Trophoblast cell (in vitro differentiated cells and primary cell): ENCODE data around the gene PRRX1.

Experiments
- DNase-seq, 2 donors: peaks; one replicate each; pipeline ENCODE4 v3.0.0-alpha.2; 2016
- H2AFZ ChIP-seq: 2 replicates; pipeline ENCODE4 v1.6.1; 2013; ENCODE audit warnings: low read length, moderate library complexity, mild to moderate bottlenecking; ENCODE audit not compliant: insufficient read depth, poor library complexity
- H2AK5ac ChIP-seq: 2 replicates; pipeline ENCODE4 v1.6.1; 2013; ENCODE audit warnings: mild to moderate bottlenecking, low read length
- H2BK120ac ChIP-seq: 2 replicates; pipeline ENCODE4 v1.6.1; 2013; ENCODE audit warnings: low read length, mild to moderate bottlenecking, moderate library complexity; ENCODE audit not compliant: insufficient read depth, poor library complexity
- H2BK12ac ChIP-seq: 2 replicates; pipeline ENCODE4 v1.6.1; 2013; ENCODE audit warnings: mild to moderate bottlenecking, low read length, moderate library complexity
- H2BK5ac ChIP-seq: 2 replicates; pipeline ENCODE4 v1.6.1; 2013; ENCODE audit warnings: low read length, low read depth, moderate library complexity, mild to moderate bottlenecking; ENCODE audit not compliant: poor library complexity
- H3K14ac ChIP-seq: 2 replicates; pipeline ENCODE4 v1.6.1; 2013; ENCODE audit warnings: mild to moderate bottlenecking, low read length
- H3K18ac ChIP-seq: 2 replicates; pipeline ENCODE4 v1.6.1; 2013; ENCODE audit warnings: mild to moderate bottlenecking, low read length
- H3K23ac ChIP-seq: 2 replicates; pipeline ENCODE4 v1.6.1; 2013; ENCODE audit warnings: low read length
- H3K27ac ChIP-seq: 2 replicates; pipeline ENCODE4 v1.5.1; 2013; ENCODE audit warnings: low read depth, mild to moderate bottlenecking, inconsistent platforms, low read length, moderate library complexity
- H3K27me3 ChIP-seq: 2 replicates; pipeline ENCODE4 v1.6.1; 2013; ENCODE audit warnings: inconsistent platforms, mild to moderate bottlenecking, low read length, moderate library complexity; ENCODE audit not compliant: insufficient read depth
- H3K36me3 ChIP-seq, 2 experiments: 1 replicate in 1 of 2; 2 replicates in 1 of 2; pipeline ENCODE4 v1.6.1; 2013; ENCODE audit warnings: low read length in 2 of 2, mild to moderate bottlenecking in 2 of 2, moderate library complexity in 1 of 2; ENCODE audit not compliant: insufficient read depth in 2 of 2, control insufficient read depth in 1 of 2
- H3K4ac ChIP-seq: 2 replicates; pipeline ENCODE4 v1.6.1; 2013; ENCODE audit warnings: low read depth, mild to moderate bottlenecking, low read length, moderate library complexity
- H3K4me1 ChIP-seq, 2 experiments: 1 replicate in 1 of 2; 2 replicates in 1 of 2; pipeline ENCODE4 v1.6.1; 2013; ENCODE audit warnings: low read length in 2 of 2, mild to moderate bottlenecking in 2 of 2, moderate library complexity in 1 of 2; ENCODE audit not compliant: insufficient read depth in 2 of 2, control insufficient read depth in 1 of 2
- H3K4me2 ChIP-seq: 2 replicates; pipeline ENCODE4 v1.6.1; 2013; ENCODE audit warnings: inconsistent platforms, mild to moderate bottlenecking, low read length, moderate library complexity
- H3K4me3 ChIP-seq: 2 replicates; pipeline ENCODE4 v1.5.1; 2013; ENCODE audit warnings: mild to moderate bottlenecking, low read depth, low read length, inconsistent platforms
- H3K79me1 ChIP-seq: one replicate; pipeline ENCODE4 v1.6.1; 2013; ENCODE audit warnings: low read length
- H3K79me2 ChIP-seq: 2 replicates; pipeline ENCODE4 v1.6.1; 2013; ENCODE audit warnings: low read length, mild to moderate bottlenecking; ENCODE audit not compliant: control insufficient read depth, insufficient read depth, poor library complexity
- H3K9ac ChIP-seq: 2 replicates; pipeline ENCODE4 v1.6.1; 2013; ENCODE audit warnings: mild to moderate bottlenecking, low read length
- H3K9me3 ChIP-seq: 2 replicates; pipeline ENCODE4 v1.6.1; 2013; ENCODE audit warnings: low read depth, mild to moderate bottlenecking, control low read depth, inconsistent platforms, low read length; ENCODE audit not compliant: insufficient read depth
- H4K12ac ChIP-seq: 2 replicates; pipeline ENCODE4 v1.6.1; 2013; ENCODE audit warnings: low read depth, mild to moderate bottlenecking, low read length, moderate library complexity
- H4K8ac ChIP-seq: 2 replicates; pipeline ENCODE4 v1.6.1; 2013; ENCODE audit warnings: low read depth, mild to moderate bottlenecking, low read length, moderate library complexity
- H4K91ac ChIP-seq: one replicate; pipeline ENCODE4 v1.6.1; 2013; ENCODE audit warnings: low read depth, mild to moderate bottlenecking, low read length, moderate library complexity
- WGBS: extraction: QIAGEN DNeasy Blood & Tissue Kit; methylation state at CpG from one replicate; pipeline ENCODE4 v1.1.7; 2013; ENCODE audit warnings: missing lambda C conversion rate; ENCODE audit not compliant: insufficient read length, insufficient coverage; ENCODE audit errors: extremely low coverage; 5-methylcytosine and 5-hydroxymethylcytosine counted together

The PRRX1 gene

GRCh38 chr1:170716835-170717429 lies 53.0 kb downstream of the PRRX1 start:
- Histone ChIP-seq H4K91ac (no peak overlapping the region), H3K4me1 (no peaks in the 10 kb centered on the region), H3K4ac (no peak overlapping the region), H4K12ac (no peak overlapping the region), H3K27ac (no peak overlapping the region), H3K79me2 (peaks cover 1% of the 10 kb centered on the region), H3K4me3 (no peak overlapping the region), H3K14ac (no peak overlapping the region), H2BK5ac (no peak overlapping the region), H2BK120ac (no peak overlapping the region), H3K23ac (no peak overlapping the region), H3K9ac (no peak overlapping the region), H4K8ac (no peak overlapping the region), H3K4me2 (no peak overlapping the region), H3K27me3 (no peaks in the 10 kb centered on the region), H2BK12ac (no peak overlapping the region), H3K79me1 (no peaks in the 10 kb centered on the region), H2AK5ac (no peak overlapping the region), H3K9me3 (no peaks in the 10 kb centered on the region), H3K18ac (no peak overlapping the region), H3K36me3 (no peaks in the 10 kb centered on the region), H2AFZ (no peak overlapping the region)
- WGBS: no CpG with 5 or more reads among the region's 3 CpGs
- no peak for DNase-seq

- Histone ChIP-seq H3K9me3 (no peaks in the 10 kb centered on the region), H3K36me3 (no peaks in the 10 kb centered on the region), H2AFZ (no peak overlapping the region), H2BK120ac (no peak overlapping the region), H3K27me3 (no peaks in the 10 kb centered on the region), H3K79me2 (peaks cover 1% of the 10 kb centered on the region), H3K4me3 (no peak overlapping the region), H3K27ac (no peak overlapping the region), H4K12ac (no peak overlapping the region), H3K14ac (no peak overlapping the region), H3K23ac (no peak overlapping the region), H4K91ac (no peak overlapping the region), H3K9ac (no peak overlapping the region), H3K4me2 (no peak overlapping the region), H3K79me1 (no peaks in the 10 kb centered on the region), H3K18ac (no peak overlapping the region), H3K4ac (no peak overlapping the region), H4K8ac (no peak overlapping the region), H2BK5ac (no peak overlapping the region), H2AK5ac (no peak overlapping the region), H2BK12ac (no peak overlapping the region), H3K4me1 (no peaks in the 10 kb centered on the region)
- no peak for DNase-seq
- WGBS: no CpG with 5 or more reads among the region's 2 CpGs
Measured at GRCh38 chr1:170720661-170721060, 56.7 kb downstream of the PRRX1 start.

GRCh38 chr1:170721621-170722020 lies 57.7 kb downstream of the PRRX1 start:
- Histone ChIP-seq H2BK120ac (no peak overlapping the region), H3K4ac (no peak overlapping the region), H4K91ac (no peak overlapping the region), H4K12ac (no peak overlapping the region), H3K27me3 (no peaks in the 10 kb centered on the region), H2AFZ (no peak overlapping the region), H2BK12ac (no peak overlapping the region), H2AK5ac (no peak overlapping the region), H4K8ac (no peak overlapping the region), H3K18ac (no peak overlapping the region), H2BK5ac (no peak overlapping the region), H3K14ac (no peak overlapping the region), H3K9me3 (no peaks in the 10 kb centered on the region), H3K79me2 (peaks cover 1% of the 10 kb centered on the region), H3K4me1 (no peaks in the 10 kb centered on the region), H3K36me3 (no peaks in the 10 kb centered on the region), H3K23ac (no peak overlapping the region), H3K9ac (no peak overlapping the region), H3K79me1 (no peaks in the 10 kb centered on the region), H3K4me3 (no peak overlapping the region), H3K27ac (no peak overlapping the region), H3K4me2 (no peak overlapping the region)
- no CpG with 5 or more reads among the region's 4 CpGs for WGBS
- no peak for DNase-seq

GRCh38 chr1:170723518-170723917 lies 59.6 kb downstream of the PRRX1 start:
- no peak overlapping the region for H4K8ac ChIP-seq
- no peak overlapping the region for H4K91ac ChIP-seq
- H2BK12ac ChIP-seq: no peak overlapping the region
- no peak overlapping the region for H3K4ac ChIP-seq
- no peak overlapping the region for H3K18ac ChIP-seq
- no peak overlapping the region for H3K4me3 ChIP-seq
- H3K23ac ChIP-seq: no peak overlapping the region
- H3K4me1 ChIP-seq: no peaks in the 10 kb centered on the region
- H3K9me3 ChIP-seq: no peaks in the 10 kb centered on the region
- H2BK120ac ChIP-seq: no peak overlapping the region
- peaks cover 1% of the 10 kb centered on the region for H3K79me2 ChIP-seq
- no peak for DNase-seq
- H2AFZ ChIP-seq: no peak overlapping the region
- no peaks in the 10 kb centered on the region for H3K36me3 ChIP-seq
- no CpG with 5 or more reads among the region's 2 CpGs for WGBS
- H3K27me3 ChIP-seq: no peaks in the 10 kb centered on the region
- no peak overlapping the region for H3K14ac ChIP-seq
- no peak overlapping the region for H3K4me2 ChIP-seq
- H3K9ac ChIP-seq: no peak overlapping the region
- H2BK5ac ChIP-seq: no peak overlapping the region
- H4K12ac ChIP-seq: no peak overlapping the region
- H3K27ac ChIP-seq: no peak overlapping the region
- H3K79me1 ChIP-seq: no peaks in the 10 kb centered on the region
- no peak overlapping the region for H2AK5ac ChIP-seq
